NCI-H2196 (cell line): ENCODE results near the gene TMEM243.
"Not testable (repeated sequence)": the region's sequence is repeated elsewhere in the genome, so short reads cannot be mapped to it uniquely, and the experiment has no call there.

Experiments
- DNase-seq: peaks from one replicate; lab custom pipeline; 2025; ENCODE audit not compliant: unreplicated experiment; lab: John Stamatoyannopoulos, UW

Gene TMEM243, protein sequence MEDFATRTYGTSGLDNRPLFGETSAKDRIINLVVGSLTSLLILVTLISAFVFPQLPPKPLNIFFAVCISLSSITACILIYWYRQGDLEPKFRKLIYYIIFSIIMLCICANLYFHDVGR

DNA sequence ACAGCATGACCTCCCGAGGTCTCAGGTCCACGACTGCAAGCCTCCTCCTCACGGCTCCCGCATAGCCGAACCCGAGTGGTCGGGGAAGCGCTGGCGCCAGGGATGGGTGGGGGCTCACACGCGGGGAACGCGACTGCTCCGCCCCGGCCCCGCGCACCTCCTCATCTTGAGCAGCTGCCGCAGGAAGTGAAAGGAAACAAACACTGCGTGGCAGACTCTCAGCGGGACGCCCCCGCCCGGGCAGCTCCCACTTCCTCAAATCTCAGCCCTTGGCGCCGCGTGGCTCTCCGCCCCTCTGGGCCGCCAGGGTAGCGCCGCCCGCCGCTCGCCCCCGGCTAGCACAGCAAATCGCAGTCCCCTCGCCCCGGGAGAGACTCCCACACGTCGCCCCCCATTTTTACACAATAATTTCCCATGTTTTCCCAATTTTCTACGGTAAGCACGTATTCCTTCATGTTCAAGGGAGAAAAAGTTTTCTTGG is at the start of gene TMEM243:
Gene TMEM243 (minus strand): TSS at position 188 of the 481 bp plus-strand sequence. CDS start 229 bp downstream, outside the sequence.
- peak; percentile 20 for DNase-seq

DNA sequence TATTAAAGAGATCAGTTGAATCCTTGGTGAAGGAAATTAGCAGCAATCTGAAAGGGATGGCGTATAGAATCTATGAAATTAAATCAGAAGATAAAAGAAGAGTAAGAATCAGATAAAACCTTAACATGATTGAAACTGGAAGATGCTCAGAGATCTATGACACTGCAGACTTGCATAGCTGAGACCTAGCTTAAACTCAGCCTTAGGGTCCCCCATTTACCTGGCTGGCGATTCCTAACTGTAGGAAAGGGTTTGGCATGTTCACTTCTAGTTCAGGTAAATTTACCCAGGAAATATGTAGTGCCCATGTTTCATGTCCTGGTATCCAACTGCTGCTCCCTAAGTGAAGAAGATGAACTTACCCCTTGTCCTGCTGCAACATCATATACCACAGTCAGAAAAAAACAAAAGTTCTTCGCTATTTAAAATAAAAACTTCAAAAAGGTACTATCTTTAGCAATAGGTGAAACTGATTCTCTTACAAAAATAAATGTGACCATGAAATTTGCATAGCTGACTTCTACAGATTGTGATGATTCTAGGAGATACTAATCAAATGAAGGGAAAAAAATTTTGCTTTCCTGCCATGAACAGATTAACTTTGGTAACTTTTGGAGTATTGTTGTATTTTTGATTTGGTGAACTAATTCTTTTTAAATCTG is 47.8 kb upstream of the TMEM243 start:
- no peak for DNase-seq

DNA sequence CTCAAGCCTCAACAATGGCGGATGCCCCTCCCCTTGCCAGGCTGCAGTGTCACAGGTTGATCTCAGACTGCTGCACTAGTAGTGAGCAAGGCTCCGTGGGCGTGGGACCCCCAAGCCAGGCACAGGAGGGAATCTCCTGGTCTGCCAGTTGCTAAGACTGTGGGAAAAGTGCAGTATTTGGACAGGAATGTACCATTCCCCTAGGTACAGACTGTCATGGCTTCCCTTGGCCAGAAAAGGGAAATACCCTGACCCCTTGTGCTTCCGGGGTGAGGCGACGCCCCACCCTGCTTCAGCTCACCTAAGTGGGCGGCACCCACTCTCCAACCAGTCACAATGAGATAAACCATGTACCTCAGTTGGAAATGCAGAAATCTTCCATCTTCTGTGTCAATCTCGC is 44.0 kb upstream of the TMEM243 start:
- DNase-seq: no peak

DNA sequence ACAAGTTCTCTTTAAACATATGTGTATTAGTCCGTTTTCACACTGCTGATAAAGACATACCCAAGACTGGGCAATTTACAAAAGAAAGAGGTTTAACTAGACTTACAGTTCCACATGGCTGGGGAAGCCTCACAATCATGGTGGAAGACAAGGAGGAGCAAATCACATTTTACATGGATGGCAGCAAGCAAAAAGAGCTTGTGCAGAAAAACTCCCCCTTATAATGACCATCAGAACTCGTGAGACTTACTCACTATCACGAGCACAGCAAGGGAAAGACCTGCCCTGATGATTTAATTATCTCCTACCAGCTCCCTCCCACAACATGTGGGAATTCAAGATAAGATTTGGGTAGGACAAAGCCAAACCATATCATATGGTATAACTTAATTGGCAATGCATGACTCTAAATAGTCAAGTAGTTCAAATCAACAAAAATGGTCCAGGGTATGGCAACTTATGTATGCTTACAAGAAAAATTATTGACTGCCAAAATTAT is 34.1 kb upstream of the TMEM243 start:
- DNase-seq: no peak

DNA sequence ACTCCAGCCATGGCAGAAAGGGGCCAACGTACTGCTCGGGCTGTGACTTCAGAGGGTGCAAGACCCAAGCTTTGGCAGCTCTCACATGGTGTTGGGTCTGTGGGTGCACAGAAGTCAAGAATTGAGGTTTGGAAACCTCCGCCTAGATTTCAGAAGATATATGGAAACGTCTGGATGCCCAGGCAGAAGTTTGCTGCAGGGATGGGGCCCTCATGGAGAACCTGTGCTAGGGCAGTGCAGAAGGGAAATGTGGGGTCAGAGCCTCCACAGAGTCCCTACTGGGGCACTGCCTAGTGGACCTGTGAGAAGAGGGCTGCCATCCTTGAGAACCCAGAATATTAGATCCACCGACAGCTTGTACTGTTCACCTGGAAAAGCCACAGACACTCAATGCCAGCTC is 26.1 kb upstream of the TMEM243 start:
- not testable (repeated sequence) for DNase-seq

DNA sequence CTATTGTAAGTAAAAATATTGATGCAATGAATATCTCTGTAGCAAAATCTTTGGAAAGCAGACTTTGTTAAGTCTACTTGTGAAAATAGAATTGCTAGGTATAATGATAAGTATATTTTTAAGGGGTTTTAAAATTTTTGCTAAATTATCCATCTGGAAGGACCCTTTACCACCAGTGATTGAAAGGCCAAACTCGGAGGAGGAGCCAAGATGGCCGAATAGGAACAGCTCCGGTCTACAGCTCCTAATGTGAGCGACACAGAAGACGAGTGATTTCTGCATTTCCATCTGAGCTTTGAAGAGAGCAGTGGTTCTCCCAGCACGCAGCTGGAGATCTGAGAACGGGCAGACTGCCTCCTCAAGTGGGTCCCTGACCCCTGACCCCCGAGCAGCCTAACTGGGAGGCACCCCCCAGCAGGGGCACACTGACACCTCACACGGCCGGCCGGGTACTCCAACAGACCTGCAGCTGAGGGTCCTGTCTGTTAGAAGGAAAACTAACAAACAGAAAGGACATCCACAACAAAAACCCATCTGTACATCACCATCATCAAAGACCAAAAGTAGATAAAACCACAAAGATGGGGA is 19.0 kb upstream of the TMEM243 start:
- DNase-seq: not testable (repeated sequence)

DNA sequence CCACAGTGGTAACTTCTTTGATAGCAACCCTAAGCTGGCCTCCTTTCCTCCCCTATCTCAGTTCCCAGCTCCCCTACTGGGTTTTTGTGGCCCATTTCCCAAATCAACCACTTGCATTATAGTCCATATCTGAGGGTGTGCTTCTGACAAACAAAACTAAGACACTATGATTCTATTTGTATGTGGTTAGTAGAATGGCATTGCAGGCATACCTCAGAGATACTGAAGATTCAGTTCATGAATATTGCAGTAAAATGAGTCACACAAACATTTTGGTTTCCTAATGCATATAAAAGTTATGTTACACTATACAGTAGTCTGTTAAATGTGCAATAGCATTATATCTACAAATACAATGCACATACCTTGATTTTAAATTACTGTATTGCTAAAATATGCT is 15.4 kb upstream of the TMEM243 start:
- no peak for DNase-seq

DNA sequence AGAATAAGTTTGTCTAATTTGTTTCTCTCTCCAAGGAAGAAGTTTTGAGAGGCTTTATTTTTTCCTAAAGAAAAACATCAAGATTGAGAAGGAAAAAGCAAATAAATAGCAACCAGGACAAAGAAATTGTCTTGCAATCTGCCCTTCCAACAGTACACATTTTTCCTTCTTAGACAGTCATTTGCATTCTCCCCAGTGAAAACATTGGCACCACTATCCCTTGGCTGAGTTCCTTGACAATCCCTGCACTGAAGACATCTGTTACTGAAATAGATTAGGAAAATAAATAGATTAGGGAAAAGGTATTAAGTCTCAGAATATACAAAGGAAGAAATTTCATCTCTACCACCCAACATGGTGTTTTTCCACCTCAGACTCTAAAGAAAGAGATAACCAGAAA is 12.2 kb upstream of the TMEM243 start:
- DNase-seq: peak; percentile 39

DNA sequence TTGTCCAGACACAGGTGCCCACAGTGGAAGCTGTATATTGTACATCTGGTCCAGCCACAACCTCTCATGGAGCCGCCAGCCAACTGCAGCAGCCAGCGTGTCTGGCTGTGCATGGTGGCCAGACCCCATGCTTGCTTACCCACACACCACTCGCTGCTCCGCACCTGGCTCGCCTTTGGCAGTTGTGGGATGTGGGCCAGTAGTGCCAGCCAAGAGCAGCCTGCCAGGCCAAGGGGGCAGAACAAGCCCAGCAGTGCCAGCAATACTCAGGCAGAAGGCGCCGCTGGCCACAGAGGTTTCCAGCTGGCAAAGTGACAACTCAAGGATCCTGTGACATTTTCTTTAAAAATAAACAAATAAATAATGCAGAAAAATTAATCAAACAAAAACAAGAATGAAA is 11.7 kb upstream of the TMEM243 start:
- DNase-seq: peak; percentile 89

DNA sequence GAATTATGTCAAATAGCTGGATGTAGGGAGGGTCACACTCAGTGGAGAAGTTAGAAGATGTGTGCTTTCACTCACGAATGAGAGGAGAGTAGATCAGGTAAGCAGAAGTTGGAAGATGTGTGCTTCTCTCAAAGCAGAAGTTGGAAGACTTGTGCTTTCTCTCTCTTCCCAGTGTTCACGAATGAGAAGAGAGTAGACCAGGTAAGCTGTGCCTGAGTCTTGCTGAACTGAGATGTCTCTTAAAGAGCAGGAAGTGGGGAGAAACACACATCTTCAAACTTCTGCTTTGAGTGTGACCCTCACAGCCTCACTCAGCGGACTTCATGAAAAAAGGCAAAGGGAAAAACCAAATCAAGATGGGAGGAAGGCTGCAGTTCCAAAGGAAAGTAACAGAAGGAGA is 7.0 kb upstream of the TMEM243 start:
- no peak for DNase-seq

DNA sequence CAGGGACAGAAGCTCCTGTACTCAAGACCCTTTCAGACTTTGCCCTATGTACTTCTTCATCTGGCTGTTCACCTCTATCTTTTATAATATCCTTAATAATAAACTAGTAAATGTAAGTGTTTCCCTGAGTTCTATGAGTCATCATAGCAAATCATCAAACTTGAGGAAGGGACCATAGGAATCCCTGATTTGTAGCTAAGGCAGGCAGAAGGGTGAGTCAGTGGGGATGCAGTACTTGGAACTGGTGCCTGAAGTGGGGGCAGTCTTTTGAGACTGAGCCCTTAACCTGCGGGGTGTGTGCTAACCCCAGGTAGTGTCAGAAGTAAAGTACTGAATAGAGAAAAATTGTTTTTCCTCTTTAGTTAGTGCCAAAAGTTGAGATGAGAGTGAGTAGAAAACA is 6.2 kb upstream of the TMEM243 start:
- DNase-seq: no peak

DNA sequence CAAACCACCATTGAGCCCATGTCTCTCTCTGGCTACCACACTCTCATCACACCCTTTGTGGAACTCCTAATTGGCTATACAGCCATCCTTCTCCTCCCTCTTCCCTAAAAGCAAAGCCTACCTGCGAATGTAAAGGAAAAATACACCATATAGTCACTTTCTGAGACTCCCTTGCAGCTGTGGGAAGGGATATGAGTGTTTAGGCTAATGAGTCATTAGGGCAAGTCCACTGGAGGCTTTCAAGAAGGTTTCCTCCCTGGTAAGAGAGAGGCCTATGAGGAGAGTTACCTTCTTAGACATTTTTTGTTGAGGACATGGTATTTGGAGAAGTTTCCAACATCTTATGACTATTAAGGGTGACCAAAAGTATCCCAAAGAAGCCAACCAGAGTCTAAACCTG is 4.1 kb upstream of the TMEM243 start:
- DNase-seq: no peak

DNA sequence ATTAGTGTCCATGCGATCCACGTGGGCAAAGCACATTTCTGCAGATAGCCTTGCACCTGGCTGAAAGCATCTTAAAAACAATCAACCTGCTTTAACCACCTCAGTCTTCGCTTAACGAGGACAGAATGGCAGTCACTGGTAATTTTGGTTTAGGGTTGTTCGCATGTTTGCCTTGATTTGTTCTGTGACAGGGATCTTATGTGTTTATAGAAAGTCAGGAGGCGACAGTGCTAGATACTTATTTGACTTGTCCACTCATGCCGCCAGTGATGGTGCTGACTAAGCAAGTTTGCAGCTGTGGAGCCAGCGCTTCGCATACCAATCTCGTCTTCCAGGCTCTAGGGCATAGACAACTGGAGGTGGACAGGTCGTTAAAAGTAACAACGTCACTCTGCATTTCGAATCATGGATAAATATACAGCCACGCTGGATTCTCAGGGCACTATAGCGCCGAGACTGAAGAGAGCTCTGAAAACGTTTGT is 1.2 kb upstream of the TMEM243 start:
- DNase-seq: peak; percentile 14

DNA sequence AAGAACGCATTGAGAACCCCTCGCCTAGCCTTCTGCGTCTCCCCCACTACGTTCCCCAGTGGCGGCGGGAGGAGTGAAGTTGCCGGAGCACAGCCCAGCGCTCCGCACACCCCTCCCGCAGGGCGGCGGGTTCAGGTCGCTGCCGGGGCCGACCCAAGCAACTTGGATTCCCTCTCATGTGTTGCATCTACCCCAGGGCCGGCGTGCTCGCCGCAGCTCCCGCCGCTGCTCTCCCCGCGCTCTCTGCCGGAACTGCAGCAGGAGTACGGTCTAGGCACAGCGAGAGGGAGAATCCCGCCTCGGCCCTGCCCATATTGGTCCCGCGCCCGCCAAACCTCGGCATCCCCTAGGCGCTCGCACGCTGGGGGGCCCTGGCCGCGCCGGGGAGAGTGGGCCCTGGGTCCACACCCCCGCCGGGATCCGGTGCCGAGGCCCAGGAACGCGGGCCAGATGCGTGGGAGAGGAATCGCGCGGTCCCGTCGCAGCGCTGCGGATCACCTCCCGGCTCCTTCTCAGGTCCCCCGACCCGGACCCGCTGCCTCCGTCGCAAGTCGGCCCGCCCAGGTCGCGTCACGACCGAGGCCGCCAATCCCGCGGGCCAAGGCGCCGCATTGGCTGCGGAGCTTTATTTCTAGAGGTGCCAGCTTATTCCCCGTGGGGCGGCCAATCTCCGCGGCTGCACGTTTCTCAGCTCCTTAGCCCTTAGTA is 648 bp upstream of the TMEM243 start:
- peak; percentile 78 for DNase-seq

DNA sequence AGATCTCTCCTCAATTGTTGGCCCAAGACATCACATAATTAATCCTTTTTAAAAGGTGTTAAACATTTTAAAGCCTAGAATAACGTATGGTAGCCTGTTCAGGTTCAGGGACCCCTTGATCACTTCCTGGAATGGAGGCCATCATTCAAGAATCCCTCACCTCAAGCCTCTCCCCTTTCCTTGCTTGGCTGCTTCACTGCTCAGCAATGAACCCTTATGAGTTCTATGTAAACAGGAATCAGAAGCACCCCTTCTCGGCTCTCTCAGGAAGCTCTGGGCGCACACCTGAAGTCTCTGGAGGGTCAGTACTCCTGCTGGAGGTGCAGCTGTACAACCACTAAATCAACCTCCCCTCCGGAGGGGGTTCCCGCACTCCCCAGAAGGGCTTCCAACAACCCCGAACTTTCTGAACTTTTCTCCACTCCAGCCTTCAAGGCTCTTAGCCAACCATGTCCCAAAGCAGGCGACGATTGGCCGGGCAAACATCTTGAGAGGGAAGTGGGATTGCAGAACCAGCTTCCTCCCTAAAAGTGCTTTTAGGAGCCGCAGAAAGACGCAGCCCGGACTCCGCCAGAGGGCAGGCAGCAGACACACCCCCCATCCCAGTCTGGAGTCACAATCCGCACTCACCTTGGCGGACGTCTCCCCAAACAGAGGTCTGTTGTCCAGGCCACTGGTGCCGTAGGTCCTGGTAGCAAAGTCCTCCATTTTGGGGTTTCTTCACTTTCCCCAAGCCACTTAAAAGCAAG is 562 bp downstream of the TMEM243 start:
- no peak for DNase-seq

DNA sequence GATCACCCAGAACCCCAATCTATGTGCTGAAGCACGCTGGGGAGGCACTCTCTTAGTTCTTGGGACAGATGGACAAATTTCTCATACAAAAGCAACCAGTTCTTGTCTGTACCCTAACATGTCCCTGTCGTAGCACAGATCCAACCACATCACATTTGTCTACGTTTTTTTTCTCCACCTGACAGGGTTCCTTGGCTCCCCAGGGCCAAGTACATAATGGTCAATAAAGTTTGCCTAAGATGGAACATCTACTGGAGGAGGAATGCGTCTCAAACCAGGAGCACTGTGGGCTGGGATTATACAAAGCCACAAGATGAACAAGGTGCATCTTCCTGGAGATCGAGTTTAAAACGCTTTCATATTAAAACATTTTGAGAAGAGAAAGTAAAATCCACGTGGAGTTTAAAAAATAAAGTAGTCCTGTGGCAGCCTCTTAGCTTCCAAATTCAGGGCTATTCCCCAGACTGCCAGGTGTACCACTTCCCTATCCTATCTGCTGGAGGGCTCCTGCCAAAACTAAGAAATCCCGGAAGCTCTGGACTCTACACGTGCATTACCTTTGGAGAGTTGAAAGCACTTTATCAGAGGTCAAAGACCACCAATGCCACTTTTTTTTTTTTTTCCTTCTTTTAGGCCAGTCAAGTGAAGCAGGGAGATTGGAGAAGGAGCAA is 1.4 kb downstream of the TMEM243 start:
- DNase-seq: no peak

DNA sequence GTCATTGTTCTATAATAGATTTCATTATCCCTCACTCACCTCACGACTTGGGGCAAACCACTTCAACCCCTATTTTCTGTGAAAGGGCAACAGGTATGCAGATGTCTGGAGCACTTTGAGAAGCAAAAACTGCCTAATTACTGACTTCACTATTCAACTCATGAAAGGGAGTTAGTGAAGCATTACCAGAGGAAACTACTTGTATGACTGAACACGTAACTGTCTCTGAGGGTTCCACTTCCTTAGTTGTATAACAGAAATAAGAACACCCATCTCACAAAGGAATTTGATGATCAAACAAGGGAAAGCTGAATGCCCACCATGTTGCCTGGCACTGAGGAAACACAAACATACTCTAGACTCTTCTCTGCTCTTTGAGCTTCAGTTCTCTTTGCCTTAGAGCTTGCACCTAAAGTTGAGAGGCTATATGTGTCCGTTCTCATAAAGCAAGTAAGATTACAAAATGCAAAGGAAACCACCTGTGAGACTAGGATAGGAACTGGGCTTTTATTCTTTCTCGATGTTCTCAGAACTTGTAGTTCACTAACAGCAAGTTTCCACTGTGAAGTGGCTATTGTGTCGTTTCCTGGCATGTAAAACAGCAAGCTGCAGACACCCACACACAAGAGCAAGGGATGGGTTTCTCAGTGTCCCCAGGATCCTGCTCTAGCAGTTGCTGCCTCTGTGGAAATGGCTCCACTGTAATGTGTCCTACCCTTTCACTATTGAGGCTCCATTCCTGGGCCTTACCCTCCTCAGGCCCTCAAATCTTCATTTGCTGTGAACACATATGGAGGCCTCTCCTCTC is 2.6 kb downstream of the TMEM243 start:
- DNase-seq: no peak

DNA sequence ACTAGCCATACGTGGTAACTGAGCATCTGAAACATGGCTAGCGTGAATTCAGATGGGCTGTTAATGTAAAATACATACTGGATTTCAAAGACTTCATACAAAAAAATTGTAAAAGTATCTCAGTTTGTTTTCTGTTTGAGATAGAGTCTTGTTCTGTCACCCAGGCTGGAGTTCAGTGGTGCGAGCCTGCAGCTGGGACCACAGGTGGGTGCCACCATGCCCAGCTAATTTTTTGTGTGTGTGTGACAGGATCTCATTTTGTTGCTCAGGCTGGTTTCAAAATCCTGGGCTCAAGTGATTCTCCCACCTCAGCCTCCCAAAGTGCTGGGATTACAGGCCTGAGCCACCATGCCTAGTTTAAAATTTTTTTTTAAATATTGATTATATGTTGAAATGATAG is 4.5 kb downstream of the TMEM243 start:
- DNase-seq: no peak

DNA sequence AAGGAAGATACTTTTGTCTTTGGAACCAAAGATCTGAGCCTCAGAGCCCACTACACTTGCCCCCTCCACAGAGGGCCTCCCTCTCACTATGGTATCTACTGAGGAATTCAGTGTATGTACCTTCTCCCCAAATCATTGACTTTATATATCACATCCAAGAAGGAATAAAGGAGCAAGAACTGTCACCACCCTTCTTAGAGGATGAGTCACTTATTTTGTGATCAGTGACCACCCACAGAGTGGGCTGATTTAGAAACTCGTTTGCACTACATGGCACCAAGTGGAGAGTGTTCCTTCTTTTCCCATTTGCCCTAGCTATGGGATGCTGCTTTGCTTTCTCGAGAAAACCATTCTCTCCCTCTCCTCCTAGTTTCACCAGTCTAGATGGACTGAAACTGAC is 5.7 kb downstream of the TMEM243 start:
- DNase-seq: no peak

DNA sequence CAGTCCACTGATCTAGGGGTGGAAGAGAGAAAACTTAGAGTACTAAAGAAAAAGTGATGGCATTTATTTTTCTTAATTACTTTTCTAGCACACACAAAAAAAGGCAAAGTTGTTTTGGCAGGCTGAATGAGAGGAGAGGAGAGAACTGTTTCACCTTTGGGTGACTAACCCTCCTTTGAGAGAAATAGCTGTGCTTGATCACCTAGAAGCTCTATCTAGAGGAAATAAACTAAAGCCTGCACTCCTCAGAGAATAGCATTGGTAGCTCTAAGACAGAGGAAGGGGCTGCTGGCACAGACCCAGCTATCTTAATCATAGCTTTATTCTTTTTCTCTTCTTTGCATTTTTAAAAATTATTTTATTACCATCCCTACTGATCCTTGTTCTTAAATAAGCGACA is 6.3 kb downstream of the TMEM243 start:
- DNase-seq: no peak
